Activated naive CD4-positive, alpha-beta T cell treated with anti-CD3 and anti-CD28 coated beads, Interleukin-2, amount 10 ng/mL, durations not matched to agents 7 days and 5 days (primary cell): ENCODE results near the gene KLHL29.
A peak's percentile ranks its signal among the peaks of the same experiment; 100 is the strongest.

Source experiments
- CTCF ChIA-PET: fragments of 350-600 bp; sonication (Branson Sonifier 250); formaldehyde crosslinking; loops from one replicate; lab custom pipeline; 2021; ENCODE audit warnings: antibody characterized with exemption; lab: Charles Lee
- DNase-seq: peaks from one replicate; pipeline ENCODE4 v3.0.0-alpha.2; 2020
- H3K27ac Mint-ChIP-seq: one replicate; pipeline ENCODE4 v1.8.0; 2021; ENCODE audit warnings: mild to moderate bottlenecking, moderate library complexity, mixed read lengths
- H3K27me3 Mint-ChIP-seq: one replicate; pipeline ENCODE4 v1.8.0; 2021; ENCODE audit warnings: mild to moderate bottlenecking, mixed read lengths
- H3K36me3 Mint-ChIP-seq: one replicate; pipeline ENCODE4 v1.8.0; 2021; ENCODE audit warnings: mixed read lengths
- H3K4me1 Mint-ChIP-seq: one replicate; pipeline ENCODE4 v1.8.0; 2021; ENCODE audit warnings: mixed read lengths
- H3K4me3 Mint-ChIP-seq: one replicate; pipeline ENCODE4 v1.8.0; 2021; ENCODE audit warnings: mild to moderate bottlenecking, moderate library complexity, mixed read lengths
- H3K9me3 Mint-ChIP-seq: one replicate; pipeline ENCODE4 v1.8.0; 2021; ENCODE audit warnings: mixed read lengths

Gene KLHL29

DNA sequence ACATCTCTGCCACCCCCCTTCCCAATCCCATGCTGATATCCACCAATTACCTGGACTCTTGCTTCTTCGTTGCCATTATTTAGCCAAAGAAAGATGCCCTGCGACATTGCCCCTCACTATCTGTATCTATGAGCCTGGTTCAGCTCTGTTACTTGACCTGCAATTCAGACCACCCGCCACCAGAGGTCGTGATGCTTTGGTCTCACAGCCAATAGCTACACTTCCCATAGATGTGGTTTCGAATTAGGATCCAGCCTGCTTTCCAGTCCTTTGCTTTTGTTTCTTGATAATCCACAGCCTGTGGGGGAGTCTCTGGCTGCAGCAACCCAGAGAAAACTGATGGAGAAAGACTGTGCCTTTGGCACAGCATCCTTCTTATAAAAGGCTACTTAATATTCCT, 239.4 kb downstream of the KLHL29 start:
- no peaks in the 10 kb centered on the region for H3K27me3 Mint-ChIP-seq
- no peaks in the 10 kb centered on the region for H3K36me3 Mint-ChIP-seq
- H3K4me1 Mint-ChIP-seq, result peaks cover 5% of the 10 kb centered on the region
- no peak overlapping the region for H3K4me3 Mint-ChIP-seq
- CTCF ChIA-PET, result interaction anchor here (0.7 to 1.2 kb wide), 2 partner anchors 16 to 501 kb away, joined by 3 read pairs; no protein-coding TSS in a partner anchor
- H3K9me3 Mint-ChIP-seq, result peaks cover 9% of the 10 kb centered on the region
- peak; percentile 35 for DNase-seq
- H3K27ac Mint-ChIP-seq, result no peak overlapping the region

DNA sequence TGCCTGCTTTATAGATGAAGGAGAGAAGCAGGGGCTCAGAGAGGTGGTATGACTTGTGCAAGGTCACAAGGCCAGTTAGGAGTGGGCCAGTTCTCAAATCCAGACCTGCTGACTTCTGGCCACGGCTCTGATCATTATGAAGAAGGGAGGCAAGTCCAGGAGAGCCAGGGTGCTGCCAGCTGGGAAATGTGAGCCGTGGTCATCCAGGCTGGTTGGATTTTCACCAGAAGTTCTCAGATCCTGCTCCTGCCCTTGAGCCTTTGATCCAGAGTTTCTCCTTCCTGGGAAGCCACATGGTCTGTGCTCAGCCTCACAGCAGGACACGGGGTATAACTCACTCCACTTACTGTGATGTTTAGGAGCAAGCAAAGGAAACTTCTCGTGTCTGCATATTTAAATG, 239.9 kb downstream of the KLHL29 start:
- no peak for DNase-seq
- no peaks in the 10 kb centered on the region for H3K36me3 Mint-ChIP-seq
- H3K27ac Mint-ChIP-seq, result no peak overlapping the region
- H3K9me3 Mint-ChIP-seq, result peaks cover 9% of the 10 kb centered on the region
- H3K4me1 Mint-ChIP-seq, result peaks cover 9% of the 10 kb centered on the region
- H3K4me3 Mint-ChIP-seq, result no peak overlapping the region
- CTCF ChIA-PET, result interaction anchor here (1.2 kb wide), 1 partner anchor 15 kb away, joined by 3 read pairs; no protein-coding TSS in a partner anchor
- H3K27me3 Mint-ChIP-seq, result no peaks in the 10 kb centered on the region

DNA sequence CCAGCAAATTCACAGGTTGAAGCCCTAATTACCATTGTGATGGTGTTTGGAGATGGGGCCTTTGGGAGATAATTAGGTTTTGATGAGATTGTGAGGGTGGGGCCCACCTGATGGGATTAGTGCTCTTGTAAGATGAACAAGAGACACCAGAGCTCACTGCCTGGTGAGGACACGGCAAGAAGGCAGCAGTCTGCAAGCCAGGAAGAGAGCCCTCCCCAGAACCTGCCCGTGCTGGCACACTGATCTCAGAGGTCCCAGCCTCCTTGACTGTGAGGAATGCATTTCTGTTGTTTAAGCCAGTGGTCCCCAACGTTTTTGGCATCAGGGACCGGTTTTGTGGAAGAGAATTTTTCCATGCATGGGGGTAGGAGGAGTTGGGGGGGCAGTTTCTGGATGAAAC, 240.7 kb downstream of the KLHL29 start:
- Mint-ChIP-seq H3K36me3 (no peaks in the 10 kb centered on the region), H3K4me1 (peaks cover 9% of the 10 kb centered on the region), H3K27me3 (no peaks in the 10 kb centered on the region), H3K9me3 (peaks cover 9% of the 10 kb centered on the region), H3K4me3 (no peak overlapping the region), H3K27ac (no peak overlapping the region)
- DNase-seq, result no peak
- CTCF ChIA-PET, result no interaction called here

DNA sequence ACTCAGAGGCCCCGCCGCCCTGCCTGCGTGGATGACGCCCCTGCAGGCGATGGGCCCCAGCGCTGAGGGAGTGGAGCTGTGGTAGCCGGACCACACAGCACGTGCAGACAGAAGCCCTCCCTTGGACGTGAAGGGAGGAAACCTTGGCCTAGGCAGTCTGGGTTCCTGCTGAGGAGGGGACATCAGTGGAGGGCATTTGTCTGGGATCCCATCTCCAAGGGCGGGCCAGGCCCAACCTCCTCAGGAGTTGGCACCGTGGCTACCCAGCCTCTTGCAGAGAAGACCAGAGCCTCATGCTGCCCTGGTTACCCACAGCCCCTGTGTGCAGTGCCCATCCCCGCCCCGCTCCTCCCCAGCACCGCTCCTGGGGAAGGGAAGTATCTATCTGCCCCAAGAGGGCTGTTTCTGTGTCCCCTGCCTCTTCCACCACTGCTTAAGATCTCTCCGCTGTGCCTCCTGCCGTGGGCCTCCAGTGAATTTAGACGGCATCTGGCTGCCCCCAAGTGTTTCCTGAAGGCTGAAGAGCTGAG, 241.8 kb downstream of the KLHL29 start:
- no peak for DNase-seq
- no peak overlapping the region for H3K4me3 Mint-ChIP-seq
- CTCF ChIA-PET, result no interaction called here
- H3K4me1 Mint-ChIP-seq, result peaks cover 9% of the 10 kb centered on the region
- H3K27ac Mint-ChIP-seq, result no peak overlapping the region
- H3K9me3 Mint-ChIP-seq, result peaks cover 9% of the 10 kb centered on the region
- H3K27me3 Mint-ChIP-seq, result no peaks in the 10 kb centered on the region
- H3K36me3 Mint-ChIP-seq, result no peaks in the 10 kb centered on the region

DNA sequence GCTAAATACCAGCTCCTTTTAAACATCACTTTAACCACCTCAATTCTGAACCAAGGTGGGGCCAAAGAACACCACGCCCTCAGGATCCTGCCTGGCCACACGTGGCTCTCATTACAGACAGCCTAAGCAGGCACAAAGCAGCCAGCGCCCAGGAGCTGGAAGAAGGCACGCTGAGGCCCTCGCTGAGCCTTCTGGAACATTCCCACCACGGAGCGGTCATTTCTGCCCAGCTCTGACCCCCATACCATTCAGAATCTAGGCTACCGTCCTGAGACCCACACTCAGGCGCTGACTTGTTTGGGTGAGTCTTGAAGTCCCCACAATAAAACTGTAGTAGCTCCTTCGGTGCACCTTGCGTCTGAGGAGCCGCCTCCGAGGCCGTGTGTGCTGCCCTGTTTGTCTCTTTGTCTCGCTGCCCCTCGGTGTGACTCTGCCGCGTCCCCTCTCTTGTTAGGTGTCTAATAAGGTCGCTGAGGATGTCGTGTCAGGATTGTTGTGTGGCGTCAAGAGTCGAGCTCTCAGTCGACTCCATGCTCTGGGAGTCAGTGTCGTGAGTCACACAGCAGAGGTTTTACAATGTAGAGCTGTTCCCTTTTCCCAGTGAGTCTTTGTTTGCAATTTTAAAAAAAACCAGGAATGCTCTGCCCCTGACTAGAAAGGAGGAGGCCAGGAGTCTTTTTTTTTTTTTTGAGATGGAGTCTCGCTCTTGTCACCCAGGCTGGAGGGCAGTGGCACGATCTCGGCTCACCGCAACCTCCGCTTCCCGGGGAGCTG, 242.4 kb downstream of the KLHL29 start:
- H3K9me3 Mint-ChIP-seq, result peaks cover 9% of the 10 kb centered on the region
- H3K27me3 Mint-ChIP-seq, result no peaks in the 10 kb centered on the region
- no peaks in the 10 kb centered on the region for H3K36me3 Mint-ChIP-seq
- no peak overlapping the region for H3K27ac Mint-ChIP-seq
- CTCF ChIA-PET, result no interaction called here
- H3K4me3 Mint-ChIP-seq, result no peak overlapping the region
- no peak for DNase-seq
- peaks cover 9% of the 10 kb centered on the region for H3K4me1 Mint-ChIP-seq

GRCh38 chr2:23628926-23629771, 244.2 kb downstream of the KLHL29 start:
- no peaks in the 10 kb centered on the region for H3K27me3 Mint-ChIP-seq
- no peak overlapping the region for H3K4me3 Mint-ChIP-seq
- no peak overlapping the region for H3K27ac Mint-ChIP-seq
- no peaks in the 10 kb centered on the region for H3K36me3 Mint-ChIP-seq
- H3K9me3 Mint-ChIP-seq, result peaks cover 7% of the 10 kb centered on the region
- H3K4me1 Mint-ChIP-seq, result peaks cover 9% of the 10 kb centered on the region
- no peak for DNase-seq
- CTCF ChIA-PET, result no interaction called here

GRCh38 chr2:23629772-23630480, 244.9 kb downstream of the KLHL29 start:
- no peak for DNase-seq
- no peaks in the 10 kb centered on the region for H3K9me3 Mint-ChIP-seq
- H3K27ac Mint-ChIP-seq, result no peak overlapping the region
- no peak overlapping the region for H3K4me3 Mint-ChIP-seq
- H3K4me1 Mint-ChIP-seq, result peaks cover 9% of the 10 kb centered on the region
- H3K27me3 Mint-ChIP-seq, result no peaks in the 10 kb centered on the region
- no peaks in the 10 kb centered on the region for H3K36me3 Mint-ChIP-seq
- CTCF ChIA-PET, result no interaction called here

DNA sequence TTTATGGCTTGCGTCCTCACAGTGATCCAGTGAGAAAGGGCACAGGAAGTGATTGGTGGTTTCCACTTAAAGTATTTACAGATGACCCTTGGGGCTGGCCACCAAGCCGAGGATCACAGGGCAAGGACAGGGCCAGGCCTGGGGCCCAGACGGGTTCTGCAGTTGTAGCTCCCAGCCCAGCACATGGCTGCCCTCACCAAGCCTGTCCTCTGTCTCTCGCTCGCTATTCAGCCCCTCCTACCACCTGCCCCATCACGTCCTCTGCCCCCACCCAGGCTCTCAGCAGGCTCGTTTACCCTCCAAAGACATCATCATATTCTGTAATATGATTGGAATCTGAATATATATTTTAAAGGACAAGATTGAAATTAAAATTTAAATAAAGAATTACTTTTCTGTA, 246.0 kb downstream of the KLHL29 start:
- Mint-ChIP-seq H3K9me3 (no peaks in the 10 kb centered on the region), H3K27ac (no peak overlapping the region), H3K36me3 (no peaks in the 10 kb centered on the region), H3K4me1 (peaks cover 9% of the 10 kb centered on the region), H3K27me3 (no peaks in the 10 kb centered on the region), H3K4me3 (no peak overlapping the region)
- DNase-seq, result no peak
- CTCF ChIA-PET, result no interaction called here

- Mint-ChIP-seq H3K4me1 (peaks cover 9% of the 10 kb centered on the region), H3K36me3 (no peaks in the 10 kb centered on the region), H3K9me3 (no peaks in the 10 kb centered on the region), H3K27ac (no peak overlapping the region), H3K27me3 (no peaks in the 10 kb centered on the region), H3K4me3 (no peak overlapping the region)
- CTCF ChIA-PET, result no interaction called here
- DNase-seq, result no peak
Observed at GRCh38 chr2:23631389-23631788, 246.4 kb downstream of the KLHL29 start.

DNA sequence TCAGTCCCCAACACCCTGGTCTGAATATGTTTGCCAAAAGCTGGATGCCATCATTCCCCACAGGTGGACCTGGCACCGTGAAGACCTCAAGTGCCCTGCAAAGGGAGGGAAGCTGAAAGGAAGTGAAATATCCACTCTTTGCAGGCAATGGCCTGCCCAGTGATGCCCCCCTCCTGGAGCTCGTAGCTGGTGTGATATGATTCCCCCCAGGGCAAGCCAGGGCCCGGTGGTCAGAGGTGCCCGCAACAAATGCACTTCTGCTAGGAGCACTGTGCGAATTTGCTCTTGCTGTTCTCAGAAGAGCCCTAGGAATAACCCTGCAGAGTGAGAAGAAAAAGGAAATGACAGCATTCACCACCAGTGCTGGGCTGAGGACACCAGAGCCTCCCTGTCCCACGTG, 247.4 kb downstream of the KLHL29 start:
- H3K4me1 Mint-ChIP-seq, result peaks cover 9% of the 10 kb centered on the region
- H3K9me3 Mint-ChIP-seq, result no peaks in the 10 kb centered on the region
- H3K36me3 Mint-ChIP-seq, result no peaks in the 10 kb centered on the region
- CTCF ChIA-PET, result no interaction called here
- H3K27me3 Mint-ChIP-seq, result no peaks in the 10 kb centered on the region
- DNase-seq, result no peak
- H3K27ac Mint-ChIP-seq, result no peak overlapping the region
- no peak overlapping the region for H3K4me3 Mint-ChIP-seq

GRCh38 chr2:23632831-23633395, 247.9 kb downstream of the KLHL29 start:
- Mint-ChIP-seq H3K4me1 (peaks cover 9% of the 10 kb centered on the region), H3K9me3 (no peaks in the 10 kb centered on the region), H3K27ac (no peak overlapping the region), H3K36me3 (no peaks in the 10 kb centered on the region), H3K27me3 (no peaks in the 10 kb centered on the region), H3K4me3 (no peak overlapping the region)
- CTCF ChIA-PET, result no interaction called here
- no peak for DNase-seq

DNA sequence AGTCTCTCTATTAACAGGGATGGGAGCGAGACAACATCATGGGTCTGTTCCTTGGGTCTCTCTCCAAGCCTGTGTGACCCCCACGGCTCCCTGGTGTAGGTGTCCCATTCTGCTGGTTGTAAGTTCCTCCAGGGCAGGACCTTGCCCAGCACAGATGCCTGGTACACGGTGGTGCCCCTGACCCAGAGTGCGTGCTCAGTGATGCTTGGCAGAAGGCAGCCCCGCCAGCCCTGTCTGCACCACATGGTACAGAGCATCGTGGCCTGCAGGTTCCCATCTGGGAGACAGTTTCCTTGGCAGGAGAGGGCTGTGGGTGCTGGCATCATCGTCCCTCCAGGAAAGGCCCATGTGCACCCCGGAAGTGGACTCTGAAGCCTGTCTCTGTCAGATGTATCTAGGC, 249.0 kb downstream of the KLHL29 start:
- no peak overlapping the region for H3K4me3 Mint-ChIP-seq
- CTCF ChIA-PET, result no interaction called here
- H3K27ac Mint-ChIP-seq, result no peak overlapping the region

GRCh38 chr2:23635442-23636340, 250.7 kb downstream of the KLHL29 start:
- CTCF ChIA-PET, result interaction anchor here (1.4 kb wide), 1 partner anchor 9 kb away, joined by 3 read pairs; no protein-coding TSS in a partner anchor

More for the DNA sequence above, 249.0 kb downstream of the KLHL29 start:
- peaks cover 8% of the 10 kb centered on the region for H3K4me1 Mint-ChIP-seq
- H3K36me3 Mint-ChIP-seq, result no peaks in the 10 kb centered on the region
- H3K9me3 Mint-ChIP-seq, result no peaks in the 10 kb centered on the region
- DNase-seq, result no peak
- no peaks in the 10 kb centered on the region for H3K27me3 Mint-ChIP-seq

More at GRCh38 chr2:23635442-23636340, 250.7 kb downstream of the KLHL29 start:
- DNase-seq, result no peak
- Mint-ChIP-seq H3K4me1 (no peaks in the 10 kb centered on the region), H3K27me3 (no peaks in the 10 kb centered on the region), H3K36me3 (no peaks in the 10 kb centered on the region), H3K4me3 (no peak overlapping the region), H3K9me3 (no peaks in the 10 kb centered on the region), H3K27ac (no peak overlapping the region)
